Measurements from ENCODE around the gene ASPDH.

GRCh38 chr19:50550594-50550966, 36.9 kb upstream of the ASPDH start:
- TF ChIP-seq CTCF (conservative IDR thresholded peaks at IDR 0.05; ENCODE audit: low read depth, low read length): no peak
- no peak for TF ChIP-seq MAZ (IDR thresholded peaks at IDR 0.05; ENCODE audit: borderline replicate concordance, low read depth, low read length)
- TF ChIP-seq MAFK (IDR thresholded peaks at IDR 0.05; ENCODE audit: low read depth, low read length): no peak
